Measurements from ENCODE around the gene TFPI.

TFPI gene

GRCh38 chr2:187497858-187498463, 56.3 kb downstream of the TFPI start:
- Histone ChIP-seq H3K36me3 (ENCODE audit: control insufficient read depth, low read depth, low read length) (no peaks in the 10 kb centered on the region), H3K9me3 (ENCODE audit: control insufficient read depth, low read depth, low read length) (peaks cover 6% of the 10 kb centered on the region), H3K4me3 (ENCODE audit: low read length) (no peak overlapping the region), H3K9ac (ENCODE audit: low read length) (no peak overlapping the region), H3K4me1 (ENCODE audit: control insufficient read depth, low read depth, low read length) (no peaks in the 10 kb centered on the region), H3K27me3 (ENCODE audit: control insufficient read depth, insufficient read depth, low read length) (no peaks in the 10 kb centered on the region), H3K27ac (ENCODE audit: low read length) (no peak overlapping the region)

- no peak overlapping the region for H3K9ac ChIP-seq (ENCODE audit: low read length)
- H3K27ac ChIP-seq (ENCODE audit: low read length), result no peak overlapping the region
- H3K27me3 ChIP-seq (ENCODE audit: control insufficient read depth, insufficient read depth, low read length), result no peaks in the 10 kb centered on the region
- no peak overlapping the region for H3K4me3 ChIP-seq (ENCODE audit: low read length)
- peaks cover 7% of the 10 kb centered on the region for H3K9me3 ChIP-seq (ENCODE audit: control insufficient read depth, low read depth, low read length)
- H3K36me3 ChIP-seq (ENCODE audit: control insufficient read depth, low read depth, low read length), result no peaks in the 10 kb centered on the region
- no peaks in the 10 kb centered on the region for H3K4me1 ChIP-seq (ENCODE audit: control insufficient read depth, low read depth, low read length)
These were observed 57.1 kb downstream of the TFPI start for GRCh38 chr2:187497140-187497539.

GRCh38 chr2:187495324-187495723, 58.9 kb downstream of the TFPI start:
- Histone ChIP-seq H3K27ac (ENCODE audit: low read length) (no peak overlapping the region), H3K4me3 (ENCODE audit: low read length) (no peak overlapping the region), H3K36me3 (ENCODE audit: control insufficient read depth, low read depth, low read length) (no peaks in the 10 kb centered on the region)

GRCh38 chr2:187493877-187494568, 60.2 kb downstream of the TFPI start:
- no peaks in the 10 kb centered on the region for H3K27me3 ChIP-seq (ENCODE audit: control insufficient read depth, insufficient read depth, low read length)
- no peaks in the 10 kb centered on the region for H3K36me3 ChIP-seq (ENCODE audit: control insufficient read depth, low read depth, low read length)
- no peak overlapping the region for H3K27ac ChIP-seq (ENCODE audit: low read length)
- no peaks in the 10 kb centered on the region for H3K4me1 ChIP-seq (ENCODE audit: control insufficient read depth, low read depth, low read length)
- H3K9ac ChIP-seq (ENCODE audit: low read length), result no peak overlapping the region
- H3K4me3 ChIP-seq (ENCODE audit: low read length), result no peak overlapping the region
- peaks cover 7% of the 10 kb centered on the region for H3K9me3 ChIP-seq (ENCODE audit: control insufficient read depth, low read depth, low read length)

More at GRCh38 chr2:187495324-187495723, 58.9 kb downstream of the TFPI start:
- Histone ChIP-seq H3K4me1 (ENCODE audit: control insufficient read depth, low read depth, low read length) (no peaks in the 10 kb centered on the region), H3K9me3 (ENCODE audit: control insufficient read depth, low read depth, low read length) (peaks cover 7% of the 10 kb centered on the region), H3K27me3 (ENCODE audit: control insufficient read depth, insufficient read depth, low read length) (no peaks in the 10 kb centered on the region), H3K9ac (ENCODE audit: low read length) (no peak overlapping the region)

DNA sequence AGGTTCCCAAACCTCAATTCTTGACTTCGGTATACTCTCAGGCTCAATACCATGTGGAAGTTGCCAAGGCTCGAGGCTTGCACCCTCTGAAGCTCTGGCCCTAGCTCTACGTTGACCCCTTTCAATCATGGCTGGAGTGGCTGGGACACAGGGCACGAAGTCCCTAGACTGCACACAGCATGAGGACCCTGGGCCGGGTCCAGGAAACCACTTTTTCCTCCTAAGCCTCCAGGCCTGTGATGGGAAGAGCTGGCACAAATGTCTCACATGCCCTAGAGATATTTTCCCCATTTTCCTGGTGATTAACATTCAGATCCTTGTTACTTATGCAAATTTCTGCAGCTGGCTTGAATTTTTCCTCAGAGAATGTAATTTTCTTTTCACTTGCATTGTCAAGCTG, 61.1 kb downstream of the TFPI start:
- Histone ChIP-seq H3K4me1 (ENCODE audit: control insufficient read depth, low read depth, low read length) (no peaks in the 10 kb centered on the region), H3K36me3 (ENCODE audit: control insufficient read depth, low read depth, low read length) (no peaks in the 10 kb centered on the region), H3K4me3 (ENCODE audit: low read length) (no peak overlapping the region), H3K27ac (ENCODE audit: low read length) (no peak overlapping the region), H3K9ac (ENCODE audit: low read length) (no peak overlapping the region), H3K9me3 (ENCODE audit: control insufficient read depth, low read depth, low read length) (peaks cover 7% of the 10 kb centered on the region), H3K27me3 (ENCODE audit: control insufficient read depth, insufficient read depth, low read length) (no peaks in the 10 kb centered on the region)

GRCh38 chr2:187486241-187486640, 68.0 kb downstream of the TFPI start:
- Histone ChIP-seq H3K4me1 (ENCODE audit: control insufficient read depth, low read depth, low read length) (no peaks in the 10 kb centered on the region), H3K36me3 (ENCODE audit: control insufficient read depth, low read depth, low read length) (no peaks in the 10 kb centered on the region), H3K9ac (ENCODE audit: low read length) (no peak overlapping the region), H3K9me3 (ENCODE audit: control insufficient read depth, low read depth, low read length) (no peaks in the 10 kb centered on the region), H3K27ac (ENCODE audit: low read length) (no peak overlapping the region), H3K4me3 (ENCODE audit: low read length) (no peak overlapping the region), H3K27me3 (ENCODE audit: control insufficient read depth, insufficient read depth, low read length) (no peaks in the 10 kb centered on the region)

DNA sequence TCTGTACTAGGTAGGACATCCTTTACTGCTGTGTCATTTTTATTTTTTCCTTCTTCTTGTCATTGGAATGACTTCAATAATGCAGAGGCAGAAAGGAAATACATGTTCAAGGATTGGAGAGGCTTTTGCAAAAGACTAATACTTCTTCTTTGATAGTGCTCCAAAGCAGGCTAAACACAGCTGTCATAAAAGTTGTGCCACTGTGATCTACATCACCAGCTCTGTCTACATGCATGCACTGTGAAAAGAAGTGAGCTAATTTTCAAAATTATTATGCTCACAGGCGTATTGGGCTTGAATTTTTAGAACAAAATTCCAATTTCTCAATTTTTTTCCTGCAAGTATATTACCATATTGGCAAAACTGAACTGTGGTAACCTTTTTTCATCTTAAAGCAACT, 68.7 kb downstream of the TFPI start:
- Histone ChIP-seq H3K4me3 (ENCODE audit: low read length) (no peak overlapping the region), H3K9ac (ENCODE audit: low read length) (no peak overlapping the region), H3K4me1 (ENCODE audit: control insufficient read depth, low read depth, low read length) (no peaks in the 10 kb centered on the region), H3K27ac (ENCODE audit: low read length) (no peak overlapping the region), H3K27me3 (ENCODE audit: control insufficient read depth, insufficient read depth, low read length) (no peaks in the 10 kb centered on the region), H3K36me3 (ENCODE audit: control insufficient read depth, low read depth, low read length) (no peaks in the 10 kb centered on the region), H3K9me3 (ENCODE audit: control insufficient read depth, low read depth, low read length) (no peaks in the 10 kb centered on the region)

- no peaks in the 10 kb centered on the region for H3K4me1 ChIP-seq (ENCODE audit: control insufficient read depth, low read depth, low read length)
- no peaks in the 10 kb centered on the region for H3K27me3 ChIP-seq (ENCODE audit: control insufficient read depth, insufficient read depth, low read length)
- no peak overlapping the region for H3K27ac ChIP-seq (ENCODE audit: low read length)
- no peaks in the 10 kb centered on the region for H3K36me3 ChIP-seq (ENCODE audit: control insufficient read depth, low read depth, low read length)
- no peak overlapping the region for H3K9ac ChIP-seq (ENCODE audit: low read length)
- H3K9me3 ChIP-seq (ENCODE audit: control insufficient read depth, low read depth, low read length), result no peaks in the 10 kb centered on the region
- no peak overlapping the region for H3K4me3 ChIP-seq (ENCODE audit: low read length)
These were observed 70.7 kb downstream of the TFPI start for GRCh38 chr2:187483537-187483936.

- Histone ChIP-seq H3K9ac (ENCODE audit: low read length) (no peak overlapping the region), H3K27me3 (ENCODE audit: control insufficient read depth, insufficient read depth, low read length) (no peaks in the 10 kb centered on the region), H3K36me3 (ENCODE audit: control insufficient read depth, low read depth, low read length) (no peaks in the 10 kb centered on the region), H3K27ac (ENCODE audit: low read length) (no peak overlapping the region), H3K9me3 (ENCODE audit: control insufficient read depth, low read depth, low read length) (no peaks in the 10 kb centered on the region), H3K4me1 (ENCODE audit: control insufficient read depth, low read depth, low read length) (no peaks in the 10 kb centered on the region), H3K4me3 (ENCODE audit: low read length) (no peak overlapping the region)
These were observed 71.4 kb downstream of the TFPI start for GRCh38 chr2:187482796-187483195.

GRCh38 chr2:187481543-187481942, 72.7 kb downstream of the TFPI start:
- H3K4me3 ChIP-seq (ENCODE audit: low read length), result no peak overlapping the region
- H3K27ac ChIP-seq (ENCODE audit: low read length), result no peak overlapping the region
- no peaks in the 10 kb centered on the region for H3K36me3 ChIP-seq (ENCODE audit: control insufficient read depth, low read depth, low read length)
- no peaks in the 10 kb centered on the region for H3K9me3 ChIP-seq (ENCODE audit: control insufficient read depth, low read depth, low read length)
- no peaks in the 10 kb centered on the region for H3K4me1 ChIP-seq (ENCODE audit: control insufficient read depth, low read depth, low read length)
- no peaks in the 10 kb centered on the region for H3K27me3 ChIP-seq (ENCODE audit: control insufficient read depth, insufficient read depth, low read length)
- H3K9ac ChIP-seq (ENCODE audit: low read length), result no peak overlapping the region

GRCh38 chr2:187478719-187479118, 75.5 kb downstream of the TFPI start:
- Histone ChIP-seq H3K27ac (ENCODE audit: low read length) (no peak overlapping the region), H3K4me3 (ENCODE audit: low read length) (no peak overlapping the region), H3K27me3 (ENCODE audit: control insufficient read depth, insufficient read depth, low read length) (no peaks in the 10 kb centered on the region), H3K9ac (ENCODE audit: low read length) (no peak overlapping the region), H3K4me1 (ENCODE audit: control insufficient read depth, low read depth, low read length) (no peaks in the 10 kb centered on the region), H3K36me3 (ENCODE audit: control insufficient read depth, low read depth, low read length) (no peaks in the 10 kb centered on the region), H3K9me3 (ENCODE audit: control insufficient read depth, low read depth, low read length) (no peaks in the 10 kb centered on the region)

GRCh38 chr2:187477051-187477450, 77.2 kb downstream of the TFPI start:
- Histone ChIP-seq H3K9me3 (ENCODE audit: control insufficient read depth, low read depth, low read length) (no peaks in the 10 kb centered on the region), H3K27me3 (ENCODE audit: control insufficient read depth, insufficient read depth, low read length) (no peaks in the 10 kb centered on the region), H3K27ac (ENCODE audit: low read length) (no peak overlapping the region), H3K9ac (ENCODE audit: low read length) (no peak overlapping the region), H3K36me3 (ENCODE audit: control insufficient read depth, low read depth, low read length) (no peaks in the 10 kb centered on the region), H3K4me1 (ENCODE audit: control insufficient read depth, low read depth, low read length) (no peaks in the 10 kb centered on the region), H3K4me3 (ENCODE audit: low read length) (no peak overlapping the region)

Data from iPS-18a (cell line).